CMK (cell line): ENCODE measurements around the gene PARVG.
"Not testable (repeated sequence)": the region's sequence is repeated elsewhere in the genome, so short reads cannot be mapped to it uniquely, and the experiment has no call there.

Experiments
- DNase-seq: peaks from one replicate; pipeline ENCODE4 v3.0.0-alpha.2; 2010; ENCODE audit warnings: low read depth

Gene PARVG

DNA sequence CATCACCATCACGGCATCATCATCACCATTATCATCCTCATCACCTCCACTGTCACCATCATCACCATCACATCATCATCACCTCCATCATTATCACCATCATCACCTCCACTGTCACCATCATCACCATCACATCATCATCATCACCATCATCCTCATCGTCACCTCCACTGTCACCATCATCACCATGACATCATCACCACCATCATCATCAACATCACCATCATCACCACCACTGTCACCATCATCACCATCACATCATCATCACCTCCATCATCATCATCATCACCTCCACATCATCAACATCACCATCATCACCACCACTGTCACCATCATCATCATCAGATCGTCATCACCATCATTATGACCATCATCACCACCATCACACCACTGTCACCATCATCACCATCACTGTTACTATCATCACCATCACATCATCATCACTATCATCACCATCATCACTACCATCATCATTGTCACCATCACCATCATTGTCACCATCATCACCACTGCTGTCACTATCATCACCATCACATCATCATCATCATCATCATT, 32.8 kb downstream of the PARVG start:
- DNase-seq = no peak

DNA sequence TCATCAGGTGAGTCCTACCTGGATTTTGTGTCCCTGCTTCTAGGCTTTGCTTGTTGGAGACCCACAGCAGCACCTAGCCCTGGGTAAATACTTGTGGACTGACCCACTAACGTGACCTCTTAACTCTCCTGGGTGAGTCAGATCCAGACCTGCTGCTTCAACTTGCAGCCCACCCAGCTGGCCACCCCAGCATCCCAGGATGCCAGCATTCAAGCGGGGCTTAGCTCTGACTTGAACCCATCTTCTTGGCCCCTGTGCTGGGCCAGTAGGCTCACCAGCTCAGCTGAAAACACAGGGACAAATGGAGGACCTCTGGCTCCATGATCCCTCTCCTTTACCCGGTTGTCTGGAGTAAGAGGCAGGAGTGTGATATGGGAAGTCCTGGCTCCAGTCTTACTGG, 33.5 kb downstream of the PARVG start:
- no peak for DNase-seq

DNA sequence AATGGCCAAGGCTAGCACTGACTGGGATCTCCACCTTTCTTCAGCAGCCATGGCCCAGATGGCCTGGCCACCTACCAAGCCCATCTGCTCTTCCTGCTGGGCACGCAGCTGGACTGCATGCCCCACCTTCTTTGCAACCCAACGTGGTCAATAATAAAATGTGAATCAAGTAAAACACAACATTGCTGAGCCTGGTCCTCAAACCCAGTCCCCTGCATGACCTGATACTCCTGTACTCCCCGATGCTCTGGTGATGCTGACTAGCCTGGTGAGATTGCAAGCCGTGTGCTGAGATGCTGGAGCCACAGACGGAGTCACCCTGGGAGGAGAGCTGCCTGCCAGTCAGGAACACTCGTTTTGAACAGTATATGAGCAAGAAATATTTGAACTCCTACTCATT, 34.0 kb downstream of the PARVG start:
- DNase-seq = no peak

DNA sequence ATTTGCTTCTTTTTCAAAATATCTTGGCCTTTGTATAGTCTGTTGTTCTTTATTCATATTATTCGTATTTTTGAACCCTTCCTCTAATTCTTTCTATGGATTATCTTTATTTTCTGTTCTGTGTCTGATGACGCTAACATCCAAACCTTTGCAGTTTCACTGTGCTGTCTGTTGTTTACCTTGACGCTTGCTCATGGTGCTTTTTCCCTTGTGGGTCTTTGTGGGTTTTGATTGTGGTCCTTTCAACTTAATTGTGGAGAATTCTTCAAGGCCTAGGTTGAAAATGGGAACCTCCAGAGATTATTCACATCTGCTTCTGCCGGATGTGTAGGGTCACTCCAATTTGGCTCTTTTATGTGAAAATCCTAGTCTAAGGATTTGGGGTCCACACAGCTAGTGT, 34.6 kb downstream of the PARVG start:
- no peak for DNase-seq

DNA sequence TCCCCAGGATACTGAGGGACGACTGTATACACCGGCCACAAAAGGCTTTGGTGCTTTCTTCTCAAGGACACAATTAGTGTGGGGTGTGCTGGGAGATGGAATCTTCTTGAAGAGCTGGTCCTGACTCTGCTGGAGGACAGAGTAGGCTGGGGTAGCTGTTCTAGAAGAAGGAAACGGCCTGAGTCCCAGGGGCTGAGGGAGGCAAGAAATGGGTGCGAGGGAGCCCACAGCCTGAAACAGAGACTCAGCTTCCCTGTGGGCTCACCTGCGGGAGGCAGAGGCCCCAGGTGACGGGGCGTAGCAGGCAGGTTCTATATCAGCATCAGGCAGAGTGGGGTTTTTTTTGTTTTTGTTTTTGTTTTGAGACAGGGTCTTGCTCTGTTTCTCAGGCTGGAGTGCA, 36.6 kb downstream of the PARVG start:
- DNase-seq = no peak

DNA sequence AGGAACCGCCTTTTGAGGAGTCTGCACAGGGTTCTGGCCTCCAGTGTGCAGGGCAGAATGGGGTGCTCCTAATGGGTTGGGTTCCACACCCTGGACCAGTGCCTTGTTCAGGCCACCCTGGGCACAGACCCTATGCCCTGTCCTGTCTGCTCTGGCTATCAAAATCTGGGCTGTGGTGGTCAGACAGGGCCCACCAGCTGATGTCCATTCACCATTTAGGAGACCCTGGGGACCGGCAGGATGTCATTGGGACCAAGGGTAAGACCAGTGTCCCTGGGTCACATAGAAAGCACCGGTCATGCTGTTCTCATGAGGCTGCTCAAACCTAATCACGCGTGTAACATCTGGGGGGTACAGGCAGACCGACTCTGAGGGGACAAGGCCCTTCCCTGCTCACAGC, 37.3 kb downstream of the PARVG start:
- DNase-seq = no peak

DNA sequence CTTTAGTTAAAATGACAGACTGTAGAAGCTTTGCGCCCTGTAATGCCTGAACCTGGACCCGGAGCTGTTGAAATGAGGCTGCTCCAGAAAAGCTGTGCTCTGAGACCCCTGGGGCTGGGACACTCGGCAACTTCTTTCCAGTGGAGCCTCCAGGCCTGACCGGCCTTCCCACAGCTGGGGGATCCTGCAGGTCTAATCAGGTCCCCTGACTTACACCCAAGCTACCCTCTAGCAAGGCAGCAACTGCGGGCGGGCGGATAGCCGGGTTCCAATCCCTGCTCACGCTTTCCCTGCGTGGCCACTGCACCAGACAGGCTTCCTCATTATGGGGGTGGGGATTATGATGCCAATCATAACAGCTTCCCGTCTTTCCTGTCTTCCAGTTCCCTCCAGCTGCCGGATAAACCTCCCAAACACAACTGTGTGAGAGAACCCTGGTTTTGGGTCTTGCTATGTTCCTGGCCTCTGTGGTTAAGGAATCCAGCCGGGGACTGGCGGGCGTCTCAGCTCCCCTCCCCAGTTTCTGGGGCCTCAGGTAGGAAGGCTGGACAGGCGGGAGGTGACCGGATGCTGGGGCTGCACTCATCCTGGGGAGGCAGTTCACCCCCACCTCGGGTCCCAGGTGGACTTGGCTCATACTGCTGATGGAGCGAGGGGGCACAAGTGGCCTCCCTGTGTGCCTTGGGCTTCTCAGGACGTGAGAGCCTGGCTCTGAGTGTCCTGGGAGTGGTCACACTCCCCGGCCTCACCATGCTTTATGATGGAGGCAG, 38.6 kb downstream of the PARVG start:
- no peak for DNase-seq

DNA sequence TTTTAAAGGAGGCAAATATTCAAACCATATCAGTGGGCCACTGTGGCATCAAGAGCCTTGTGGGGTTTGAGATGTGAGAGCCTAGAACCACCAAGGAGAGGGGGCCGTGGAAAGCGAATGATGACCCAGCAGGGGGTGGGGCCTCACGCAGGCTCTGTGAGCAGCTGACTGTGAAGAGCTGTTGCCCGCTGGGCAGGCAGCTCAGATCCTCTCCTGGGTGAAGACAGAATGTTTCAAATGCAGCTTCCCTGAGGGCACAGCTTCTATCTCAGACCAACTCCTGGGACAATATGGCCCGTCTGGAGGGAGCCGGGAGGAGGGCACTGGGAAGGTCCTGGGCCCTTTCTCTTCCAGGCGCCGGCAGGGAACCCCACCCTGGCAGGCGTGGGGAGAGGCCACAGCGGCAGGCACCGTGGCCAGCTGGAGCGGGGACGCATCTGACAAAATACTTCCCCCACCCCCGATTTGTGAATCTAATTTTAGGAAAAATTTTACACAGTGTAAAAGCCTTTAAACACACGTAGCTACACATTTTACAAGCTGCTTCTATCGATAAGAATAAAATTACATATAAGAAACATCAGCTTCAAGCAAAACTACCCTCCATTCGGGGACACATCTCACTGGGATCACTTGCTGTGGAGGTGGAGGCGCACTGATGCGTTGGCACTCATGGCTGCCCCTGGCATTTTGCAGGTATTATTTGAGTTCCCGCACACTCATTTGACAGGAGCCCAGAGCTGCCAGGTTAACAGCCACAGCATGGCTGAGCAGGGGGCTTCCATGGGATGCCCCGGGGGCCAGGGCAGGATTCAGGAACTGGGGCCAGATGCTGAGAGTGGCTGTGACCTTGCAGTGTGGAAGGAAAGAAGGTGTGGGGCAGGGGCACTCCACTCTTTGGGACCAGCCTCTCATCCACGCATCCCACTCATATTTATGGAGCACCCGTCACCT, 40.3 kb downstream of the PARVG start:
- no peak for DNase-seq

DNA sequence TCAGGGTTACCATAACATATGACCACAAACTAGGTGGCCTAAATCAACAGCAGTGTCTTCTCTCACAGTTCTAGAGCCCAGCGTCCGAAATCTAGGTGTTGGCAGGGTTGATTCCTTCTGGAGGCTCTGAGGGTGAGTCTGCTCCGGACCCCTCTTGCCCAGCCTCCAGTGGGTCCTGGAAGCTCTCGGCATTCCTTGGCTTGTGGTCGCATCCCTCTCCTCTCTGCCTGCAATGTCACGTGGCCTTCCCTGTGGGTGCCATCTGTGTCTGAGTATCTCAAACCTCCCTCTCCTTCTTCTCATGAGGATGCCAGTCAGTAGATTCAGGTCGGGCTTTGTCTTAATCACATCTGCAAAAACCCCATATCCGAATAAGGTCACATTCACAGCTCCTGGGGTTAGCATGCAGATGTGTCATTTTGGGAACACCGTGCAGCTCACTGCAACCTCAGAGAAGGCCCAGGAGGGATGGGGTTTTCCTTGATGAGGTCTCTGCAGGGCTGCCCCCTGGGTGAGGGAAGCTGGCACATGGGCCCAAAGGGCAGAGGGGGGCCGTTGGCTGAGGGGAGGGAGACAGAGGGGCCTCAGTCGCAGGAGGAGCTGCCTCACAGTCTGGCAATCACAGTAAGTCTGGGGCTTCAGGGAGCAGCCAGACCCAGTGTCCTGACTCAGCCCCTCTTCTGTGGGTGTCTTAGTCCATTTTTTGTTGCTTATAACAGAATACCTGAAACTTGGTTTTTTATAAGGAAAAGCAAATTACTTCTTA, 41.2 kb downstream of the PARVG start:
- no peak for DNase-seq

DNA sequence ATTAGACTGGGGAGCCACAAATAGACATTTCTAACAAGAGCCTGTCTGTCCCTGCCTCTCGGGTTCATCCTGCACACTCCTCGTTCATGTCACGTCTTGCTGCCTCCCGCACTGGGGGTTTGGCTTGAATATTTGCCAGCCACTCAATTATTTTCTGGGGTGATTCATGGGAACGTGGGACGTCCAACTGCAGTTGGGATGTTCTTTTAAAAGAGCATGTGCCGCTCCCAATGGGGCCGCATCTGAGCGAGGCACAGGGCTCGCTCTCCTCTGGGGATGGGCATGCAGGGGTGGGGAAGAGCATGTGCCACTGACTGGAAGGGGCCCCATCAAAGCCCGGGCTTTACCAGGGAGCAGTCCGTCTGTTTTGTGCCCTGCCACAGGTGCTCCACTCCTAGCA, 43.4 kb downstream of the PARVG start:
- DNase-seq = no peak

DNA sequence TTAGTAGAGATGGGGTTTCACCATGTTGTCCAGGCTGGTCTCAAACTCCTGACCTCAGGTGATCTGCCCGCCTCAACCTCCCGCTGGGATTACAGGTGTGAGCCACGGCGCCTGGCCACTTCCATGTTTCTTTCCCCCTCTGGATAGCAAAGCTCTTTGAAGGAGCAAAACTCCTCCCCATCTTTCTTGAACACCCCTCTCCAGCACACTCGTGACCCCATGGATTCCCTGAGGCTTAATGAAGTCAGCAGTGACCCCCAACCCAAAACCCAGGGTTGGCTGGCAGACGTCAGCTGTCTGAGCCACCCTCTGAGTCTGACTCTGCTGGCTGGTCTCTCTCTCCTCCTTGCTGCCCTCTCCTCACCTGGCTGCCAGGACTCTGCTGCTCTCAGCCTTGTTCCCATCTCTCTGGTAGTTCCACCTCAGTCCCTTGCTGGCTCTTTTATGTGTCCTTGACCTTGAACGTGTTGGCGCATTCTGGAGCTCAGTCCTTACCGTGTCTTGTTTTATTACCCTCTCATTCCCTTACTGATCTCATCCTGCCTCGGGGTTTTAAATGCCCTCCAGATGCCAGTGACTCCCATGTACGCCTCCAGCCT, 44.5 kb downstream of the PARVG start:
- no peak for DNase-seq

DNA sequence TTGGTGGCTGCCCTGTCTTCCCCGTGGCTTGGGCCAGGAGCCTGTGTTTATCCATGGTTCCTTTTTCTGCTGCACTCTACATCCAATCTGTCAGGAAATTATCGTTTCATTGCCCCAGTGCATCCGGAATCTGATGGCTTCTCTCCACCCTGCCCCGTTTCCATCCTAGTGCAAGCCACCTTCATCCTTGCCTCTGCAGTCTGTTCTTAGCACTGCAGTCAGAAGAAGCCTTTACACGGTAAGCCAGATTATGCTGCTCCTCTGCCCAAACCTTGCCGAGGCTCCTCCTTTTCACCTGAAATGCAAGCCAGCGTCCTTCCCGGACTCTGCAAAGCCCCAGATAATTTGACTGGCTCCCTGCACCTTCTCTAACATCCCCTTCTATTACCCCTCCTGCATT, 45.1 kb downstream of the PARVG start:
- no peak for DNase-seq

DNA sequence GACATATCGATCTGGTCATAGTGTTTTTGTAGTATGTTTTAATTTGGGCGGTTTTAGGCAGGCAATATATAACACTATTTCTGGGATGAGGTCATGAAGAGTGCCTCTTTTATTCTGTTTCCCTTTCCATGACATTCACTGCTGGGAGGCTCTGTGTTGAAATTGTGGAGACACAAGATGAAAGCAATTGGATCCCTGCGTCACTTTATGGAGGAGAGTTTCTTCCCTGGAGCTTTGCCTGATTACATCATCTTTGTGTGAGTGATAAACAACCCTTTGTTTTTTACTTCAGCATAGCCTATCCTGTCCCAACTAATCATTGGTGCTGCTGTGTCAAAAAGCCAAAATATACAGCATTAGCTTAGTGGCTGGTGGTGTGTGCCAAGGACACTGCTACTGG, 48.6 kb downstream of the PARVG start:
- no peak for DNase-seq

DNA sequence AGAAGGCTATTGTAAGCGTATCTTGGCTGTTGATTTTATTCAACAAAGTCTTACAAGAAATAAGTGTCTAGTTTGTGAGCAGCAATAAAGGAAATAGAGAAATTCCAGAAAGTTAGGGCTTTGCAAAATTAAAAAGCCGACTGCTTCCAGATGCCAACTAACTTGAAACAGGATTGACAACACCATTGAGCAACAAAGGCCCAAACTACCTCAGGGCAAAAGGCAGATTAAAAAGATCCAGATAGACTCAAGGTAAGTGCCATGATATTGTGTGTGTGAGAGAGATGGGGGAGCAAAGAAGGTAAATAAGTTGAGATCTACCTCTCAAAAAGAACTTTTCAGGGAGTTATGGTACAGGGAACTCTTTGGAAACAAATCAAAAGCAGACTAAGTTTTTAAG, 49.1 kb downstream of the PARVG start:
- DNase-seq = no peak

DNA sequence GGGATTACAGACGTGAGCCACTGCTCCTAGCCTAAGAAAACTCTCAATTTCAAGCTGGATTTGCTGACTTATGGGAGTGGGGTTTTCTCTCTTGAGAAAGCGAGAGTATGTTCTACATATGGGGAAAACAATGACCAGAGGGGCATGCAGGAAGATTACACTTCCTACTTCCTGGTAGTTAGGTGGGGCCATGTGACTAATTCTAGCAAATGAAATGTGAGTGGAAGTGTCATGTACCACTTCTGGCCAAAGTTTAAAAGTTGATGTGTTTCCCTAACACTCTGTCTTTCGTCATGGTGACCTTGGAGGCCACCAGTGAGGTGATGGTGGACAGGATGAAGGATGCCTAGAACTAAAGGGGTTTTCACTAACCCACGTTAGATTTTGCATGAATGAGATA, 50.5 kb downstream of the PARVG start:
- DNase-seq = no peak

DNA sequence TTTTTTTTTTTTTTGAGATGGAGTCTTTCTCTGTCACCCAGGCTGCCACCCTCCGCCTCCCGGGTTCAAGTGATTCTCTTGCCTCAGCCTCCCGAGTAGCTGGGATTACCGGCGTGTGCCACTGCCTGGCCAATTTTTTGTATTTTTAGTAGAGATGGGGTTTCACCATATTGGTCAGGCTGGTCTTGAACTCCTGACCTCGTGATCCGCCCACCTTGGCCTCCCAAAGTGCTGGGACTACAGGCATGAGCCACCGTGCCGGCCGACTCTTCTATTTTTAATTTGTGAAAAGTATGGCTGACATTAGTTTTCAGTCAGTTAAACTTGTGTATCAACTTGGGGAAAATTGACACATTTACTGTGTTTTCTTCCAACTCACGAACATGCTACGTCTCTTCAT, 53.6 kb downstream of the PARVG start:
- DNase-seq = not testable (repeated sequence)

DNA sequence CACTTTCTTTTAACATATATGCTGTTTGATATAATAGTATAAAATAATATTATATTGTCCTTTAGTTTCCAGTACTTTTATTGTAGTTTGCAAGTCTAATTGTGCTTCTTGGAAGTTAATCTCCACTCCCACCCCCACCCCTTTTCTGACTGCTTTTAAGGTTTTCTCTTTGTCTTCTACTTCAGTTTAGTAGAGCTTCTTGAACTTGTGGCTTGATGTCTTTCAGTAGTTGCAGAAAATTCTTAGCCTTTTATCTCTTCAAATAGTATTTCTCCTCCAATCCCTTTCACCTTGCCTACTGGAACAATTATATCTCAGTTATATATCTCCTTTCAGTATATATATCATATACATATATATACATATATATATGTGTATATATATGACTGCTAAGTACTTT, 56.6 kb downstream of the PARVG start:
- no peak for DNase-seq

DNA sequence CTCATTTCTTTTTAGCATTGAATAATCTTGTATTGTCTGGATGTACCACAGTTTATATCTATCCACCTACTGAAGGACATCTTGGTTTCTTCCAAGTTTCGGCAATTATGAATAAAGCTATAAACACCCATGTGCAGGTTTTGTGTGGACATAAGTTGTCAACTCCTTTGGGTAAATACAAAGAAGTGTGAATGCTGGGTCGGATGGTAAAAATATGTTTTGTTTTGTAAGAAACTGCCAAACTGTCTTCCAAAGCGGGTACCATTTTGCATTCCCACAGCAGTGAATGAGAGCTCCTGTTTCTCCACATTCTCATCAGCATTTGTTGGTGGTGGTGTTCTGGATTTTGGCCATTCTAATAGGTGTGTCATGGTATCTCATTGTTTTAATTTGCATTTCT, 60.4 kb downstream of the PARVG start:
- not testable (repeated sequence) for DNase-seq

DNA sequence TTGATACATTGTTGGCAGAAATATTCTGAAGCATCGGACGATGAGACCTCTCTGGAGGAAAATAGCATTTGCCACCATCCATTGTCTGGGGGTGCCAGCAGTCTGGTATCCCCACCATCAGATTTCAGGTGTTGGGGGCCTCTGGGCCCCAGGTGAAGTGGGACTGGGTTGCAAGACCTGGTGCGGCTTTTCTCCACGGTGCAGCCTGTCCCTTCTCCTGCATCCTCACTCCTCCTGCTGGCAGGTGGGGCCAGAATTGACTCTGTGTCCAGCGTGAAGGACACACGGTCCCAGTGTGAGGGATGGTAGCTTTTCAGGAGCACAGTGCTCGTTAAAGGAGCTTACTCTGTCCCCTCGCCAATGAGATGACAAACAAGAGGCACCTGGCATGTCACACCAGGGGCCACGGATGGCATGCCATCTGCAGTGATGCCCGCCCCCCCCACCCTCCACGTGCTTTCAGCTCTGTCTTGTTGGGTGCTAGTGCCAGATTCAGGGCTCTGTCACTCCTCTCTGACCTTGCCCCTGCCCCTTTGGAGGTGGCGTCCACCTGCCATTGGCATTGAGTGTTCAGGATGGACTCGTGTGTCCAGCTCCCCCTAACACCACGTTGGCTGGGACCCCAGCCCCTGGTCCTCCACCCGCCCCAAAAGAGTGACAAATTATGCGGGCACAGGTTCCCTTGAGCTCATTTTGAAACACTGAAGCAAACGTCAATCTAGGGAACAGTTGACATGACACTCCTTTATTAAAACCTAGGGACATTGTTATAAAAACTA, 62.4 kb downstream of the PARVG start:
- DNase-seq = no peak

DNA sequence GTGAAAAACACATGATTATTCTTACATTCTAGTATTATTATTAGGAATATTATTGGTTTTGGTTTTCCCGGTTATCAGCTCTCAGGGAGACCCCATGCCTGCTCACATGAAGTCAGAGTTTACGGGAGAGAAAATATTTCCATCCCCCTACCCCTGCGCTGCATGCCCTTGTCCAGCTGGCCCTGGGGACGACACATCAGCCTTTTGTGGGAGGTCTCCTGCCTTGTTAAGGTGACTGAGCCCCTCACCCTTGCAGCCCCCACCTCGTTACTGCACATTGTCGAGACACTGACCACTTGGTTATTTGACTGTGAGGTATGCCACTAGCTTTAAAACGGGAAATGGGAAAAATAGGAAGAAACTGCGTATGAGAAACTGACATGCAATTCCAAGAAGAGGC, 63.0 kb downstream of the PARVG start:
- DNase-seq = no peak

DNA sequence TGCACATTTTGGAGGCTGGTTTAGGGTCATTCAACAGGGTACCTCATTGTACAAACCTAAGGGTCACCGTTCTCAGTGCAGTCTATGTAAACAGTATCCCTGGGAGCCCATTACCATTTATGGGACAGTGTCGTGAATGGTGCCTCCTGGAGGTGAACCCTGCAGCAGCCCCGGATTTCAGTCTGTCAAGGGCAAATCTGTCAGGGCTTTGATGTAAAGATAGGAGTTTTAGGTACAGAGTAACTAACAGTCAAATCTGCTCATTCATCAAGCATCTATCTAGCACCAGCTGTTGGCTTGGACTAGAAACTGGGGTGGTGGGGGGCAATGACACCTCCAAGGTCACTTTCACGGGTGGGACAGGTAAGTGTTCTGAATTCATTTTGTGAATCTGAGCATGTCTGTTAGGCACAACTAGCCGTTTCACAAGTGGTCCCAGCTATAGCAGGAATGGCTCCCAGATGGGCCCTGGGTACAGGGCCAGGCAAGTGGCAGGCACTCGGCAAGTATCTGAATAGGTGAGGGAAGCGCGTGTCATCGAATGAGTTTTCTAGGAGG, 63.6 kb downstream of the PARVG start:
- no peak for DNase-seq
